GM18907 (cell line): ENCODE measurements around the gene INPP5D.

Source experiments
- ATAC-seq: cut with Tn5 transposase; IDR thresholded peaks from one replicate; pipeline ENCODE4 v1.9.1; 2021; ENCODE audit warnings: mild to moderate bottlenecking, moderate library complexity; ENCODE audit not compliant: unreplicated experiment

INPP5D gene

GRCh38 chr2:233225230-233226068 lies 165.3 kb downstream of the INPP5D start:
- no peak for ATAC-seq

GRCh38 chr2:233226511-233227031 lies 166.4 kb downstream of the INPP5D start:
- ATAC-seq = no peak

DNA sequence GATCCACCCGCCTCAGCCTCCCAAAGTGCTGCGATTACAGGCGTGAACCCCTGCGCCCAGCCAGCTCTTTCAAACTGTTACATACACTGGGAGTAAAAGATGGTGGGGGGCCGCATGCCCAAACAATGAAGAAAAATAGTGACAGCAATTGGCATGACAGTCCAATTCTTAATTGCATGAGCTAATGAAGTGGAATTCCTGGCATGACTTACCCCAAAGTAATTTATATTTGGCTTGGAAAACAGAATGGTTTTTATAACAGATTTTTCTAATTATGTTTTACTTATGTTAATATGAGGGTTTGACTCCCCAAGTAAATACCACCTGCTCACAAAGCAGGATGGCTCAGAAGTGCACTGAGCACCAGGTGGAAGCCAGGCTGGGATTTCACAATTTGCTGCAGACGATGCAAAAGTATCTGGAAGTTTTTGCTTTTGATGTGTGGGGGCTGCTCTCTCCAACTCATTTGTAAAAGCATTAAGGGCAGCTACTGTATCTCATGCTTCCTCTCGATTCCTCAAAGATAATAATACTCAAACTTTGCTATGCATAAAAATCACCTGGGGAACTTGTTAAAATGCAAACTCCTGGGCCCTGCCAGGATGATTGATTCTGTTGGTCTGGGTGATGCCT lies 167.3 kb downstream of the INPP5D start:
- ATAC-seq = no peak

- ATAC-seq = no peak
Observed at GRCh38 chr2:233228376-233228775, 168.2 kb downstream of the INPP5D start.

GRCh38 chr2:233233618-233234230 lies 173.6 kb downstream of the INPP5D start:
- no peak for ATAC-seq

- ATAC-seq = no peak
Observed at GRCh38 chr2:233234264-233234663, 174.1 kb downstream of the INPP5D start.

DNA sequence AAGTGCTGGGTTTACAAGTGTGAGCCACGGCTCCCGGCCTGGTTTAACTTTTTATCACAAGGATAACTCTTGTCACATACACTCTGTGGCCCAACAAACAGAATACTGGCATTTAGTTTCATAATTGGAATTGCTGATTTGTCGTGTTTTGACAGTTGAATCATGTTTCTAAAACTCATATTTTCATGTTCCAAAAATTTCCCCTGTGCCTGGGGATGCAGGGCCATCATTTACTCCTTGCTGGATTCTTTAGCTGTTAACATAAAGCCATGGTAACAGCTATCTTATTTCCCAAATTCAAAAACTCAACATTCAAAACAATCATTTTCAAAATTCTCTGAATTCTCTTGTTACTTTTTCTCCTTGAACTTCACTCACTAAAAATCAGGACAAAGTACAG lies 174.9 kb downstream of the INPP5D start:
- no peak for ATAC-seq

- no peak for ATAC-seq
Observed at GRCh38 chr2:233235977-233236376, 175.8 kb downstream of the INPP5D start.

GRCh38 chr2:233236820-233237589 lies 176.9 kb downstream of the INPP5D start:
- no peak for ATAC-seq

DNA sequence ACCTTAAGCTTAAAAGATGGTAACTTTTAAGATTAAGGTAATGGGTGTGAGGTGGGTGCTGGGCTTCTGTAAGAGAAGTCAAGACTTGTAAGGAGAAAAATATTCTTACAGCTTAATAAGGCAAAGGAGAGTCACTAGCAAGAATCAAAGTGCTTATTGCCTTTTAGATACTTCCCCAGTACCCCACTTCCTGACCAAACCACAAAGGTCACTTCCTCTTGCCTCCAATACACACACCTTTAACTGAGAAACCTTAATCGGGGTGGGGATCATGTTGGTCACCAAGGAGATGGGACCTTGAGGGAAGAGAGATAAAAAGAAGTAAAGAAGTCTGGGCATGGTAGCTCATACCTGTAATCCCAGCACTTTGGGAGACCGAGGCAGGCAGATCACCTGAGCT lies 180.8 kb downstream of the INPP5D start:
- ATAC-seq = peak; percentile 55

DNA sequence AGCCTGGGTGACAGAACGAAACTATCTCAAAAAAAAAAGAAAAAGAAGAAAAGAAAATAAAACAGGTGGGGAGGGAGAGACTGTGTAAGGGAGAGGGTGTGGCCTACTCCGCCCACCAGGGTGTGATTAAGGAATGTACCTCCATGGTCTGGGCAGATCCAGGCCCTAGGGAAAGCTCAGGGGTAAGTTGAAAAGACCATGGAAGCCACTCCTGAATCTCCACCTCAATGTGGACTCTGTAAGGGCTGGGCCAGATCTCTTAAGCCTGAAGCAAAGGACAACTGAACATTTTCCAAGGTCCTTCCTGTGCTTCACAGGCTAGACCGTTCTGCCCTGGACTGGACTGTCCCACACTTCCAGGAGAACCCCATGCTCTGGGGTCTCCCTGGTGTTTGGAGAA lies 181.7 kb downstream of the INPP5D start:
- no peak for ATAC-seq

- no peak for ATAC-seq
Observed at GRCh38 chr2:233242231-233242927, 182.2 kb downstream of the INPP5D start.

GRCh38 chr2:233243348-233243747 lies 183.2 kb downstream of the INPP5D start:
- ATAC-seq = no peak

DNA sequence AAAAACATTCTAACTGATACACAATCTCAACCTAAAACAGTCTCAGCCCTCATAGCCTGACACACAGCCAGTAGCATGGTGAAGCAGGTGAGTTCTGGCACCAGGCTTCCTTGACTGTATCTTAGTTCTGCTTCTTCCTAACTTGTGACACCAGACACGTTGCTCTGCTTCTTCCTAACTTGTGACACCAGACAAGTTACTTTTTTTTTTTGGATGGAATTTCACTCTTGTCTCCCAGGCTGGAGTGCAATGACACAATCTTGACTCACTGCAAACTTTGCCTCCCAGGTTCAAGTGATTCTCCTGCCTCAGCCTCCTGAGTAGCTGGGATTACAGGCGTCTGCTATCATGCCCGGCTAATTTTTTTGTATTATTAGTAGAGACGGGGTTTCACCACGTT lies 184.7 kb downstream of the INPP5D start:
- no peak for ATAC-seq

- ATAC-seq = no peak
Observed at GRCh38 chr2:233245406-233245805, 185.3 kb downstream of the INPP5D start.

DNA sequence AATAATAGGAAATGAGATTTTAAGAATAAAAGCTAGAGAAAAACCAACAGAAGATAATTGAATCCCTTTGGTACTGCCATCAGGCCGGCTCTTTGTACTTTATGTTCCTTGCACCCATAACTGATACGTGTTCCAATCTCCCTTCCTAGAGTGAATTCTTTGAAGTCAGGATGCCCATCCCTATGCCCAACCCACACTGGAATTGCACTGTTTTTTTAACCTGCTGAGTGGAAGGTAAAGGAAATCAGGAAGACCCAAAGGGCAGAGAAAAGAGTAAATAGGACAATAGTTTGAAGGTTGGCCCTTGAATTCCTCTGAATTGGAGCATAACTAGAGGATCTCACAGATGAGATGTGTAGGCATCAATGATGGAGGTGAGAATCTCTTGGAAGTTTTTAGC lies 187.0 kb downstream of the INPP5D start:
- ATAC-seq = no peak

DNA sequence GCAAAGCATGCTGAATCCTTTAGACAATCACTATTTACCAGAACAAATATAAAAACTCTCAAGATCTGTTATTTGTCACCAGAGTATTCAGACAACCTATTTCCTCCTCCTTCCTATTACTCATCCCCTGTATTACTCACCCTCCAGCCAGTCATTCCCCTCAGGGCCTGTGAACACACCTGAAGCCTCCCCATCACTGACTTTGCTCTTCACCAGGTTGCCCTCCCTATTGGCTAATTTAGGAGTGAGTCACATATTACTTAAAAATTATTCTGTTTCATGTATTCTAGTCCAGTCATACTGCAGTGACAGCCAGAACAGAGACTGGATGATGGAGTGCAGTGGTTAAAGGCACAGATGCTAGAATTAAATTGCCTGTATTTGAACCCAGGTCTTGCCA lies 187.6 kb downstream of the INPP5D start:
- no peak for ATAC-seq

GRCh38 chr2:233248999-233249398 lies 188.9 kb downstream of the INPP5D start:
- no peak for ATAC-seq

GRCh38 chr2:233250568-233250967 lies 190.4 kb downstream of the INPP5D start:
- no peak for ATAC-seq

- ATAC-seq = no peak
Observed at GRCh38 chr2:233250985-233251305, 190.8 kb downstream of the INPP5D start.
